GM23338 (cell line): ENCODE measurements around the gene TXNRD1.

ENCODE experiments used
- EZH2phosphoT487 ChIP-seq: fragments of 200-600 bp; sonication (generic); IDR thresholded peaks from one replicate; pipeline ENCODE4 v1.8.1; 2018; ENCODE audit warnings: antibody characterized with exemption; ENCODE audit not compliant: unreplicated experiment
- POLR2AphosphoS5 ChIP-seq: IDR thresholded peaks from 2 replicates; pipeline ENCODE4 v1.6.1; 2016; ENCODE audit warnings: antibody characterized with exemption, low read depth
- TF ChIP-seq, protein P1 (sequence below), 2 experiments: fragments of 200-600 bp in 1 of 2; sonication (generic) in 1 of 2; conservative IDR thresholded peaks; 2 replicates each; pipeline versions ENCODE4 v1.5.1 to v1.6.1; 2016 to 2017; ENCODE audit warnings: antibody characterized with exemption in 2 of 2, low read depth in 2 of 2, mild to moderate bottlenecking in 2 of 2, moderate library complexity in 1 of 2

DNA sequence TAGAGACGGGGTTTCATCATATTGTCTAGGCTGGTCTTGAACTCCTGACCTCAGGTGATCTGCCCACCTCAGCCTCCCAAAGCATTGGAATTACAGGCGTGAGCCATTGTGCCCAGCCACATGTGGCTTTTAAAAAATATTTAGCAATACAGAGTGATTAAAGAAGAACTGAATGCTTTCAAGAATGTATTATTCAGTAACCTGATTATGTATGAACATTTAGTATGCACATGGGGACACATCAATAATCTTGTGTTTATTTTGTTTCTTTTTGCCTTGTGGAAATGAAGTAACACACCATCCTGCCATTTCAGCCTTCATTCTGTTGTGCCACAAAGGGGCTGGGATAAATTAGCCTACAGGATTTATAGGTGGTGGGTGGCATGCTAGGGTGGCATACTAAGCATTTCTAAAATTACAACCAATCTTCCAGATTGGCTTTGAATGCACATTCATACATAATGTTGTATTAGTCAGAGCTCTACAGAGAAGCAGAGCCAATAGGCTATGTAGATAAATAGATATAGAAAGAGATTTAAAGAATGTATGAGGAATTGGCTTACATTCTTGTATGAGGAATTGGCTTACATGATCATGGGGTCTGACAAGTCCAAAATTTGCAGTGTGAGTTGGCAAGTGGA, 25.5 kb upstream of the TXNRD1 start:
- TF ChIP-seq, protein P1, sequence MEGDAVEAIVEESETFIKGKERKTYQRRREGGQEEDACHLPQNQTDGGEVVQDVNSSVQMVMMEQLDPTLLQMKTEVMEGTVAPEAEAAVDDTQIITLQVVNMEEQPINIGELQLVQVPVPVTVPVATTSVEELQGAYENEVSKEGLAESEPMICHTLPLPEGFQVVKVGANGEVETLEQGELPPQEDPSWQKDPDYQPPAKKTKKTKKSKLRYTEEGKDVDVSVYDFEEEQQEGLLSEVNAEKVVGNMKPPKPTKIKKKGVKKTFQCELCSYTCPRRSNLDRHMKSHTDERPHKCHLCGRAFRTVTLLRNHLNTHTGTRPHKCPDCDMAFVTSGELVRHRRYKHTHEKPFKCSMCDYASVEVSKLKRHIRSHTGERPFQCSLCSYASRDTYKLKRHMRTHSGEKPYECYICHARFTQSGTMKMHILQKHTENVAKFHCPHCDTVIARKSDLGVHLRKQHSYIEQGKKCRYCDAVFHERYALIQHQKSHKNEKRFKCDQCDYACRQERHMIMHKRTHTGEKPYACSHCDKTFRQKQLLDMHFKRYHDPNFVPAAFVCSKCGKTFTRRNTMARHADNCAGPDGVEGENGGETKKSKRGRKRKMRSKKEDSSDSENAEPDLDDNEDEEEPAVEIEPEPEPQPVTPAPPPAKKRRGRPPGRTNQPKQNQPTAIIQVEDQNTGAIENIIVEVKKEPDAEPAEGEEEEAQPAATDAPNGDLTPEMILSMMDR (conservative IDR thresholded peaks at IDR 0.05; ENCODE audit: low read depth in 2 of 2): no peak
- no peak for TF ChIP-seq POLR2AphosphoS5
- TF ChIP-seq EZH2phosphoT487: no peak
